HG02970 (cell line): Measurements from ENCODE around the gene DACH1.

Source experiments
- ATAC-seq: cut with Tn5 transposase; IDR thresholded peaks from one replicate; pipeline ENCODE4 v1.9.1; 2021; ENCODE audit warnings: mild to moderate bottlenecking, moderate library complexity, moderate number of reproducible peaks; ENCODE audit not compliant: unreplicated experiment, low FRiP score

Gene DACH1

GRCh38 chr13:71597150-71597549, 269.9 kb downstream of the DACH1 start:
- ATAC-seq = no peak

- ATAC-seq = no peak
Observed at GRCh38 chr13:71596116-71596515, 270.9 kb downstream of the DACH1 start.

DNA sequence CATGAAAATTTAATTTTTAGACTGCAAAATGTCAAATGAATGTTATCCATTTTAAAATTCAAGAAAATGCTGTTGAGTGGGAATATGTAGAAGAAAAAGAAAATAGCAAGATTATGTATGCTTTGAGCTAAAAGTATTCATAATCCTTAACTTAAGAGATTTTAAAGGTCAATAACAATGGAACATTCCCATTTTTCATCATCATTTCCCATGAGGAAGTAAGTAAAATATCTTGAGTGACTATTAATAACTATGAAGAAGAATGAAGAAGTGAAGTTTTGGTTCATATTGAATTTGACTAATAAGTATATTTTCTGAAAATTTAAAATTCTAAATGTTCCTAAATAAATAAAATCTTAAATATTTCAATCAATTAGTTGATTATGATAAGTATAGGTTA, 273.4 kb downstream of the DACH1 start:
- ATAC-seq = no peak

GRCh38 chr13:71591374-71591773, 275.6 kb downstream of the DACH1 start:
- ATAC-seq = no peak

DNA sequence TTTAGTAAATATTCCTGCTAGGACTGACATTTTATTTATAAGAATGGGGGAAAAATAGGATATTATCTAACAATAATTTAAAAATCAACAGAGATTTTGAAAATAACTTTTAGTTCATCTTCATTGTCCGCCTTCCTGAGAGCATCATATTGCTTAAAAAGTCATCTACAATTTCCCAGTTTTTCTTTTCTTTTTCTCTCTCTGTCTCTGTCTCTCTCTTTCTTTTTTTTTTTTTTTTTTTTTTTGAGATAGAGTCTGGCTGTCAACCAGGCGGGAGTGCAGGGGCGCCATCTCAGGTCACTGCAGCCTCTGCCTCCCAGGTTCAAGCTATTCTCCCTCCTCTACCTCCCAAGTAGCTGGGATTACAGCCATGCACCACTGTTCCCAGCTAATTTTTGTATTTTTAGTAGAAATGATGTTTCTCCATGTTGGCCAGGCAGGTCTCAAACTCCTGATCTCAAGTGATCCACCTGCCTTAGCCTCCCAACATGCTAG, 276.3 kb downstream of the DACH1 start:
- no peak for ATAC-seq

GRCh38 chr13:71589032-71589431, 278.0 kb downstream of the DACH1 start:
- ATAC-seq = no peak

GRCh38 chr13:71587817-71588216, 279.2 kb downstream of the DACH1 start:
- no peak for ATAC-seq

DNA sequence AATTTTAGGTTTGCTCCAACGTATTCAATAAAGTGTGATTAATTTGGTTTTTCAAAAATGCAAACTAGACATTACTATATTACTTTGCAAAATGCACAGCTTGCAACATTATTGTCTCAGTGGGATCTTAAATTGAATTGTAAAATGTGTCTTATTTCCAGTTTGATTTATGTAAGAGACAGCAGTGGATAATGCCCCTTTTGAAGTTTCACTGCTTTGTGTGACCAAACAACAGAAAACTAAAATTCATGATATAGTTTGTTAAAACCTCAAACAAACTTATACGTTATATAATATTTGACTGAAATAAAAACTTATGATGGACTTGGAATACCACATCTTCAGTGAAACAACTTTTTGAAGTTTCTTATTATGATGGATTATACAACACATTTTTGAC, 279.8 kb downstream of the DACH1 start:
- ATAC-seq = no peak

GRCh38 chr13:71583581-71583980, 283.4 kb downstream of the DACH1 start:
- ATAC-seq = no peak

DNA sequence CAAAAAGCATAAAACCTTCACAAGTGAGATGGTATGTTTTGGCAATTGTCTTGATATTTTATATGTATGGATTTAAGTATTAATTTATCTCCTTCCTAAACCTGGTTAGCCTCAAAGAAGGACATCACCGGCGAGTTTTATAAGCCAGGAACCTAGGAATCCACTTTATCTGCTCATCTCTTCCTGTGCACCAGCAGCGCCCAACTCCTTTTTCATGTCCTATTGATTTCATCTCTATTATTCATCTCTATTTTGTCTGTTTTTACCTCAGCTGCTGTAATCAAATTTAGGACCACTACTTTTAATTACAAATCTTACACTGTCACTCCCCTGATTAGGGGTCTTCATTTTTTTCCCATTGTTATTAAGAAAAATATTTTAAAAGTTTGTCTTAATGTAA, 286.4 kb downstream of the DACH1 start:
- no peak for ATAC-seq

GRCh38 chr13:71578048-71578447, 289.0 kb downstream of the DACH1 start:
- no peak for ATAC-seq

- no peak for ATAC-seq
Observed at GRCh38 chr13:71577127-71577526, 289.9 kb downstream of the DACH1 start.

GRCh38 chr13:71576571-71576970, 290.4 kb downstream of the DACH1 start:
- ATAC-seq = no peak

DNA sequence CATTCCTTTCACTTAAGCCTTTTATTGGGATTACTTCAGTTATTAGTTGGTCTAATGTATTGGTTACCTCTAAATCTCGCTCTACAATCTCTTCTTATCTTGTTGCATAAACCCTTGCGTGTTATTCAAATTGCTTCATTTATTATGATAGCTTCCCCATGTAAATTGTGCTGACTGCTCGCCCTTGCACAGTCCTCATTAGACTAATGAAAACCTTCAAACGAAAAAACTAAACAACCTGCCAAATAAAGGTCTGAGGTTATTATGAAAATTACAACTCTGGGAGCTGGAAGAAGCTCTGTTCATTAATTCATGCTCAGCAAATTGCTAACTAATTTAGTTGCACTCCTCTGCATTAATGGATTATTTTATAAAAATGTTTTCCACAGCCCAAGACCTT, 320.1 kb downstream of the DACH1 start:
- no peak for ATAC-seq

DNA sequence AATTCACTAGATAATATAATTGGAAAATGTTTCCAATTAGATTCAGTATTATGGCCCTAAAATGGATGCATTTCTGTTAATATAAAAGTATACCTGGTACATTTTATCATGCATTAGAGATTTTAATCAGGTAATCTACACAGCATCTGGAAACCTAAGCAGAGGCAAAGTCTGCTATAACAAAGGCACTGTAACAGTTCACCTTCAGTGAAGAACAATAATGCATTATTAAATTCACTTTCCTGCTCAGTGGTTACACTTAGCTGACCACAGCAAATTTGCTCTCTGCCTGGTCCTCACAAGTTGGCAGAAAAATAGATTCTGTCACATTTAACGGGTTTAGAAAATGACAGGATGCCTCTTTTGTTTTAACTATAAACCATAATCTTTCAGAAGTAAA, 326.9 kb downstream of the DACH1 start:
- no peak for ATAC-seq

GRCh38 chr13:71536201-71536600, 330.8 kb downstream of the DACH1 start:
- no peak for ATAC-seq

GRCh38 chr13:71524613-71525304, 342.2 kb downstream of the DACH1 start:
- ATAC-seq = no peak

DNA sequence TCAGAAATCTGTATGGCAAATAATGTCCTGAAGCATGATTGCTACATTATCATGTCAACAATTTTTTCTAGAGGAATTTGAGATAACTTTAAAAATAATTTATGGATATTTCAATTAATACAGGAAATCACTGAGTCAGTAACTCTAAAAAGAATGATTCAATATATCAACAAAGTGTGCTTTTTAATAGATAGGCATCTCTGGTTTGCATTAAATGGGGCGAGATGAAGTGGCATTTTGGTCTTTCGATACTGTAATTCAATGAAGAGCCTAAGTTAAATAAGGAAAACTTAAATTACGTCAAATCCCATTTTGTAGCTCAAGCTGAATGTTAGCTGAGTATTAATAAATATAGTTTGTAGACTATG, 342.8 kb downstream of the DACH1 start:
- ATAC-seq = no peak

DNA sequence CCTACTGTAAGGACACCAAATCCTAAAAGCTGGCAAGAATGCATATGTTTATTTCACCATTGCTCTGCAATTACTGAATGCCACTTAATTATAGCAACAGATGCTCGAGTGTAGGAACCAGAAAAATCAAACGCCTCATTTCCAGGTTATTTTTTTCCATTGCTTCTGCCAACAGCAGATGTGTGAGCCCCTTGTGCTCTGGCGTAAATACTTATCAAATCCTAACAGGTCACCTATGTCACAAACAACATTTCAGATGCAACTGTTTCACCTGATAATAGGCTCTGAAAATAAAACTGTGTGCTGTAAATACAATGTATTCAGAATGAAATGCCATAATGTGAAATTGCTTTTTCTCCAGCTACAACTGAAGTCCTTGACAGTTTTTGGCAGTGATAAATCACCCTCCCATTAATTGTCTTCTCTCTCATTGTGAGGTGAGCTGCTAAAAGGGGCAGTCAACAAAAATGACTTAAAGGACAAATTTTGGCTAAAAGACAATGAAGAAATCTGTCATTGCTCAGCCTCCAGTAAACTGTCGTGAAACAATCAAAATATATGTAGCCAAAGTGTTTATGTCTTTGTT, 344.0 kb downstream of the DACH1 start:
- ATAC-seq = no peak

GRCh38 chr13:71517004-71517403, 350.0 kb downstream of the DACH1 start:
- no peak for ATAC-seq

DNA sequence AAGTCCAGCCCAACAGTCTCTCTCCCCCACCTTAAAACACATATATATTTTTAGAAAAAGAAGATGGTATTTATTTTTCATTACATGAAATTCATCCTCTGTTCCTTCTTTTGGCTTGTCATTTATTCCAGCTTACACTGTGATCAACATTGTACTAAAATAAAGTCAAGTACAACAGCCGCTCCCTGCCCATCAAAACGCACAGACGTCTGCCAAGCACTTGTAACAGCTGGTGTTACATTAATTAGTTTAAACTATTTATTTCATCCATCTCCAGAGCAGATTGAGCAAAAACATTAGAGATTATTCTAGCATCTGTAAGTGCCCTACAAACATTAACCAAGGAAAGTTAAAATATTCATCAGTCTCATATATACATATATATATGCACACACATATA, 350.5 kb downstream of the DACH1 start:
- no peak for ATAC-seq

DNA sequence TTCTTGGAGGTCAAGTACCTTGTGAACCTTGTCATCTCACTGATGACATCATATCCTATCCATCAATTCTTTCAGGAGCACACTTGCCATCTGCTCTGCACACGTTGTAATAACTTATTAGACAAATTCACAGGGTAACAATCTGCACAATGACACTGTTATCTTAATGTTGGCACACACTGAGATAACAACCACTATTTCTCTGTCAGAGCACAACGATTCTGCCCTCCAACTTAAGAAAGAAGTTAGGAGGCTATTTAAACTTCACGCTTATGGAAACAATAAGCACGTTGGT, 351.3 kb downstream of the DACH1 start:
- no peak for ATAC-seq
